Urinary bladder (tissue), 4 donors: ENCODE measurements around the gene CTXN1. TPM values are rescaled to one million over a fixed set of nuclear protein-coding genes. Genes with fewer than 3 reads are reported as not detected.

Experiments
- DNase-seq: peaks from one replicate; pipeline ENCODE4 v3.0.0-alpha.2; 2015; ENCODE audit errors: extremely low spot score
- H3K27ac ChIP-seq: one replicate; pipeline ENCODE4 v1.5.1; 2013; ENCODE audit warnings: low read depth, mild to moderate bottlenecking, moderate library complexity
- H3K36me3 ChIP-seq: one replicate; pipeline ENCODE4 v1.6.1; 2013; ENCODE audit warnings: mild to moderate bottlenecking, moderate library complexity; ENCODE audit not compliant: insufficient read depth
- H3K4me1 ChIP-seq: one replicate; pipeline ENCODE4 v1.6.1; 2013; ENCODE audit warnings: mild to moderate bottlenecking, moderate library complexity; ENCODE audit not compliant: insufficient read depth
- H3K4me3 ChIP-seq: one replicate; pipeline ENCODE4 v1.5.1; 2013; ENCODE audit warnings: low read depth, low read length
- WGBS: extraction: QIAGEN DNeasy Blood & Tissue Kit; methylation state at CpG from one replicate; pipeline ENCODE4 v1.1.7; 2013; 5-methylcytosine and 5-hydroxymethylcytosine counted together
- polyA plus RNA-seq: library from polyadenylated mRNA; stranded (reverse); fragments of 200-250 nt; gene quantifications from one replicate; pipeline ENCODE4 v1.2.3, GENCODE V29; 2013
- total RNA-seq: library from RNA; depleted of rRNA; stranded (reverse); fragments of >200 nt; gene quantifications from one replicate; pipeline ENCODE4 v1.2.3, GENCODE V29; 2014
- donor health status: healthy with polysubstance abuse.
- donor health status: healthy.

Gene CTXN1
- 0.63 TPM for total RNA-seq
- 22.1 TPM for polyA plus RNA-seq

- Histone ChIP-seq H3K4me1 (no peaks in the 10 kb centered on the region), H3K36me3 (peaks cover 5% of the 10 kb centered on the region), H3K4me3 (peak within 1 kb of the TSS; percentile 51), H3K27ac (no peak within 1 kb of the TSS)
- WGBS = 5% methylated on average over 65 of the region's 65 CpGs
- DNase-seq = no peak
Observed at GRCh38 chr19:7926021-7926726, at the start of gene CTXN1. CTXN1 (minus strand) TSS chr19:7926135; CDS start chr19:7925538, 597 bp downstream.

- H3K27ac ChIP-seq = no peak overlapping the region
- no peak for DNase-seq
- H3K36me3 ChIP-seq = no peaks in the 10 kb centered on the region
- WGBS = 88% methylated on average over 7 of the region's 7 CpGs
- H3K4me3 ChIP-seq = no peak overlapping the region
- no peaks in the 10 kb centered on the region for H3K4me1 ChIP-seq
Observed at GRCh38 chr19:7975037-7975436, 49.1 kb upstream of the CTXN1 start.

GRCh38 chr19:7973883-7974282, 47.9 kb upstream of the CTXN1 start:
- Histone ChIP-seq H3K36me3 (no peaks in the 10 kb centered on the region), H3K4me1 (no peaks in the 10 kb centered on the region), H3K27ac (no peak overlapping the region), H3K4me3 (no peak overlapping the region)
- DNase-seq = no peak
- 94% methylated on average over 12 of the region's 12 CpGs for WGBS

- no peak overlapping the region for H3K27ac ChIP-seq
- no peak overlapping the region for H3K4me3 ChIP-seq
- DNase-seq = no peak
- H3K4me1 ChIP-seq = no peaks in the 10 kb centered on the region
- peaks cover 3% of the 10 kb centered on the region for H3K36me3 ChIP-seq
- 86% methylated on average over 35 of the region's 35 CpGs for WGBS
Observed at GRCh38 chr19:7971553-7972520, 45.9 kb upstream of the CTXN1 start.

- H3K4me3 ChIP-seq = no peak overlapping the region
- H3K36me3 ChIP-seq = peaks cover 3% of the 10 kb centered on the region
- WGBS = 71% methylated on average over 12 of the region's 12 CpGs
- H3K4me1 ChIP-seq = no peaks in the 10 kb centered on the region
- DNase-seq = no peak
- H3K27ac ChIP-seq = no peak overlapping the region
Observed at GRCh38 chr19:7970716-7971448, 44.9 kb upstream of the CTXN1 start.

GRCh38 chr19:7969555-7969939, 43.6 kb upstream of the CTXN1 start:
- WGBS = 89% methylated on average over 11 of the region's 11 CpGs
- peaks cover 3% of the 10 kb centered on the region for H3K36me3 ChIP-seq
- no peaks in the 10 kb centered on the region for H3K4me1 ChIP-seq
- H3K4me3 ChIP-seq = no peak overlapping the region
- H3K27ac ChIP-seq = no peak overlapping the region
- DNase-seq = no peak

- Histone ChIP-seq H3K27ac (no peak overlapping the region), H3K4me3 (no peak overlapping the region), H3K4me1 (no peaks in the 10 kb centered on the region), H3K36me3 (peaks cover 3% of the 10 kb centered on the region)
- DNase-seq = no peak
- WGBS = 89% methylated on average over 20 of the region's 20 CpGs
Observed at GRCh38 chr19:7968796-7969554, 43.0 kb upstream of the CTXN1 start.

- 90% methylated on average over 15 of the region's 15 CpGs for WGBS
- Histone ChIP-seq H3K27ac (no peak overlapping the region), H3K4me1 (no peaks in the 10 kb centered on the region), H3K4me3 (no peak overlapping the region), H3K36me3 (peaks cover 3% of the 10 kb centered on the region)
- no peak for DNase-seq
Observed at GRCh38 chr19:7968008-7968795, 42.3 kb upstream of the CTXN1 start.

GRCh38 chr19:7965921-7966665, 40.2 kb upstream of the CTXN1 start:
- Histone ChIP-seq H3K36me3 (peaks cover 3% of the 10 kb centered on the region), H3K27ac (no peak overlapping the region), H3K4me3 (no peak overlapping the region), H3K4me1 (no peaks in the 10 kb centered on the region)
- DNase-seq = no peak
- WGBS = 93% methylated on average over 12 of the region's 12 CpGs

- H3K4me3 ChIP-seq = no peak overlapping the region
- peaks cover 3% of the 10 kb centered on the region for H3K36me3 ChIP-seq
- no peaks in the 10 kb centered on the region for H3K4me1 ChIP-seq
- H3K27ac ChIP-seq = no peak overlapping the region
- 83% methylated on average over 12 of the region's 12 CpGs for WGBS
- DNase-seq = no peak
Observed at GRCh38 chr19:7965259-7965841, 39.4 kb upstream of the CTXN1 start.

GRCh38 chr19:7963566-7963965, 37.6 kb upstream of the CTXN1 start:
- 94% methylated on average over 25 of the region's 25 CpGs for WGBS
- Histone ChIP-seq H3K27ac (no peak overlapping the region), H3K36me3 (peaks cover 3% of the 10 kb centered on the region), H3K4me1 (no peaks in the 10 kb centered on the region), H3K4me3 (no peak overlapping the region)
- no peak for DNase-seq
